ENCODE measurements around the gene NOS1. TPM values are rescaled to one million over a fixed set of nuclear protein-coding genes. Genes with fewer than 3 reads are reported as not detected.

NOS1 gene
- total RNA-seq, 1 experiment from 2014 or later: 2.3 TPM

DNA sequence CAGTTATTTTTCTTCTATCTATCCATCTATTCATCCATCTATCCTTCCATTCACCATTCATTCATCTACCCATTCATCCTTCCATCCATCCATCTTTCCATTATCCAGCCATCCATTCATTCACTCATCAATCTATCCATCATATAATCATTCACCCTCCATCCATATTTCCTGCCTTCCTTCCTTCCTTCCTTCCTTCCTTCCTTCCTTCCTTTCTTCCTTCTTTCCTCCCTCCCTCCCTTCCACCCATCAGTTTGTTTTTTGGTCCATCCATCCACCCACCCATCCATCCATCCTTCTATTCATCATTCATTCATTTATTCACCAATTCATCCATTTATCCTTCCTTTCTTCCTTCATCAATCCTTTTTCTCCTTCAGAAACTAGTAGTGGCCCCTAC is 34.3 kb upstream of the NOS1 start:
- no peaks in the 10 kb centered on the region for H3K4me1 Mint-ChIP-seq
- Histone ChIP-seq H2BK20ac (ENCODE audit: low read depth, low read length, poor library complexity, severe bottlenecking) (no peak overlapping the region), H3K27me3 (ENCODE audit: insufficient read depth, low read length) (no peaks in the 10 kb centered on the region), H4K91ac (ENCODE audit: insufficient read length, low read depth, low read length) (no peak overlapping the region), H3K14ac (ENCODE audit: insufficient read depth, low read length) (no peak overlapping the region), H2BK15ac (ENCODE audit: low read depth, low read length) (no peak overlapping the region), H3K18ac (ENCODE audit: insufficient read length, low read depth, low read length) (no peak overlapping the region), H3K23ac (ENCODE audit: insufficient read length, low read depth, low read length) (no peak overlapping the region), H3K79me2 (ENCODE audit: insufficient read depth, low read length) (no peaks in the 10 kb centered on the region), H2AFZ (ENCODE audit: low read length) (no peak overlapping the region), H3T11ph (ENCODE audit: low read length) (no peak overlapping the region), H3K9ac (ENCODE audit: extremely low read depth, insufficient read length, low read length) (no peak overlapping the region), H3K79me1 (ENCODE audit: insufficient read depth, low read depth, low read length, poor library complexity, severe bottlenecking) (no peaks in the 10 kb centered on the region), H3K4ac (ENCODE audit: low read depth, low read length) (no peak overlapping the region), H4K20me1 (ENCODE audit: control insufficient read depth, insufficient read depth, insufficient read length) (no peaks in the 10 kb centered on the region), H3K4me1 (ENCODE audit: insufficient read depth, low read length) (no peaks in the 10 kb centered on the region), H2BK12ac (ENCODE audit: insufficient read length, low read depth, low read length) (no peak overlapping the region), H3K27ac (ENCODE audit: insufficient read length, low read depth, low read length) (no peak overlapping the region), H3K23me2 (ENCODE audit: insufficient read length, low read depth, low read length, poor library complexity, severe bottlenecking) (no peaks in the 10 kb centered on the region), H2BK5ac (ENCODE audit: insufficient read length, low read length) (no peak overlapping the region), H2BK120ac (ENCODE audit: low read depth, low read length, poor library complexity, severe bottlenecking) (no peak overlapping the region), H3K56ac (ENCODE audit: insufficient read length, low read depth, low read length) (no peak overlapping the region), H2AK5ac (ENCODE audit: insufficient read length, low read length) (no peak overlapping the region), H4K8ac (replicated peaks; ENCODE audit: insufficient read length, low read depth, low read length) (no peak overlapping the region), H3K9me3 (ENCODE audit: control insufficient read depth, low read depth, low read length) (no peaks in the 10 kb centered on the region), H3K4me2 (ENCODE audit: insufficient read depth, insufficient read length, low read length) (no peak overlapping the region), H4K5ac (ENCODE audit: insufficient read length, low read depth, low read length) (no peak overlapping the region)
- peaks cover 0 to 4% of the 10 kb centered on the region in 2 experiments; a peak in 3 of 5 replicates for H3K9me3 Mint-ChIP-seq
- no peak overlapping the region for H3K27ac Mint-ChIP-seq
- H3K36me3 Mint-ChIP-seq (ENCODE audit: insufficient read depth in 1 of 3, low read depth in 3 of 3): no peaks in the 10 kb centered on the region; a peak in 1 of 7 replicates
- TF ChIP-seq CTCF (conservative IDR thresholded peaks at IDR 0.05): no peak
- no peak overlapping the region for H3K4me3 Mint-ChIP-seq
- peaks cover 12% of the 10 kb centered on the region for H3K27me3 Mint-ChIP-seq (ENCODE audit: low read depth)
- DNase-seq: no peak
